Measurements from ENCODE around the gene PAOX.
A peak's percentile ranks its signal among the peaks of the same experiment; 100 is the strongest.

PAOX gene

DNA sequence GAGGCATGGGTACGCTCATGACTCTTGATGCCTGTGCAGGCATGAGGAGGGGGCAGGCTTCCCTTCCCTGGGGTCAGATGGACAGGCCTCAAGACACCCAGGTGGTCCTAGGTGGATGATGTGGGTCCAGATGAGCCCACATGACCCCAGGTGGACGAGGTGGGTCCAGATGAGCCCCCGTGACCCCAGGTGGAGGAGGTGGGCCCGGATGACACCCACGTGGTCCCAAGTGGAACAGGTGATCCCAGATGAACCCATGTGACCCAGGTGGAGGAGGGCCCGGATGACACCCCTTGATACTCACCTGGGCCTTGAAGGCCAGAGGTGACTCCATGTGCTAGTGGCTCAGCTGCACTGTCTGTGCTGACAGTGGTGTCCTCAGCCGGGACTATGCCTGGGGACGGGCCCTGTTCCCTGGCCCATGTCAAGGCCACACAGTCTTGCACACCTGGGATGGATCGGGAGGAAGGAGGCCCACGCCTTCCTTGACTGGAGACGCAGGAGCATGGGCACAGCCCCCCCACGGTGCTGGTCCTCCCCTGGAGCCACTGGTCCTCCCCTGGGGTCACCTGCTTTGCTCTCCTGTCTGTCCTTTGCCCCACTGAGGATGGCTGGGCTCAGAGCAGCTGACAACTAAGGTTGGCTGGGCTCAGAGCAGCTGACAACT, 28.6 kb upstream of the PAOX start:
- no peak for DNase-seq

DNA sequence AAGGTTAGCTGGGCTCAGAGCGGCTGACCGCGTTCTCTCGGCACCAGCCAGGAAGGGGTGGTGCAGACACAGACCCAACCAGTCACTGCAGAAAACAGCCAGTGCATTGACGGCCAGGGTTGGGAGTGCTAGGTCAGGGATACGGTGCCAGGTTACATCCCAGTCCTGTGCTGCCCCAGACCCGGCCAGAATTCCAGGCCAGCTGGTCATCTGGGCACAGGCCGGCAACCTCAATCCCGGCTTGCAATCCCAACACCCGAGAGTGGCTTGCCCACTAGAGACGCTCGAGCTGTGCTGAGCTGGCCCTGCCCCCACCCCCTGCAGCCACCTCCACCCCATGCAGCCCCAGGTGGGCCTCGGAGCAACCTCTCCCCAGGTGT, 28.1 kb upstream of the PAOX start:
- DNase-seq = no peak

- no peak for DNase-seq
Observed at GRCh38 chr10:133351408-133352318, 27.4 kb upstream of the PAOX start.

- DNase-seq = no peak
Observed at GRCh38 chr10:133353202-133353959, 25.7 kb upstream of the PAOX start.

GRCh38 chr10:133353988-133354605, 25.0 kb upstream of the PAOX start:
- DNase-seq = no peak

DNA sequence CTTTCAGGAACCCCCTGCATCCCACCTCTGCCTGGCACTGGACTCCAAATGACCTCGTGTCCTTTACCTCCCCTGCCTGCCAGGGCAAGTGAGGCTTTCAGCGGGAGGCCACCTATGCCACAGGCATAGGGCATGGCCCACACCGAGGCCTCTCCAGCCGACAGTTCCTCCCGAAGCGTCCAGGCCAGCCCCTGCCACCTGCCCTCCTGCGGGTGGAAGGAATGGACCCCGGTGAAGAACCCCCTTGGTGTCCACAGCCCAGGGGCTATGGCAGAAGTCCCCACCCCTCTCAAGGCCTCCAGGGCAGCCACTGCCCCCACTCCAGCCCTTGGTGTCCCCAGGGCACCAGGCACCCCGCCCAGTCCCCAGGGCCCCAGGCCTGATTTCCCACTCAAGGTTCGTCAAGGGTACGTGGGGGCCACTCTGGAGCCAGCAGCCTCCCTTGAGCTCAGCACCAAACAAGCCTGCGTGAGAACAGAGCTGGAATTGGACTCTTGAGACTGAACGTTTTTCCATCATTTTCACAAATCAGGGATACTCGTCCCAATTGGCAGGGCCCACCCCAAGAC, 24.3 kb upstream of the PAOX start:
- DNase-seq = no peak

DNA sequence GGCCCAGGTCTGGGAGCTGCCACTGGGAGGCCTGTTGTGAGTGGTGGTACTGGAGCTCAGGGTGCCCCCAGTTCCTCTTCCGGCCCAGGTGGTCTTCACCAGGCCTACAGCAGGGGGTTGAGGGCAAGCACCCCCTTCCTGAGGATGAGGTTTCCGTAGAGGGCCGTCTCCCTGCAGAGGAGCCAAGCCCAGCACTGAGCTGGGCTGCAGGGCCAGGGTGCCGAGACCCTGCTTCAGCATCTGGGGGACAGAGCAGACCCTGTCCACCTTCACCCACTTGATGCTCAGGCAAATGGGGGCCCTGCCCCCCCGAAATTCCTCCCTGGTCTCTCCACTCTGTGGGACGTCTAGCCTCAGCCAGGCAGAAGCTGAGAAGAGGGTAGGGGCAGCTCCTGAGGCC, 23.8 kb upstream of the PAOX start:
- DNase-seq = no peak

DNA sequence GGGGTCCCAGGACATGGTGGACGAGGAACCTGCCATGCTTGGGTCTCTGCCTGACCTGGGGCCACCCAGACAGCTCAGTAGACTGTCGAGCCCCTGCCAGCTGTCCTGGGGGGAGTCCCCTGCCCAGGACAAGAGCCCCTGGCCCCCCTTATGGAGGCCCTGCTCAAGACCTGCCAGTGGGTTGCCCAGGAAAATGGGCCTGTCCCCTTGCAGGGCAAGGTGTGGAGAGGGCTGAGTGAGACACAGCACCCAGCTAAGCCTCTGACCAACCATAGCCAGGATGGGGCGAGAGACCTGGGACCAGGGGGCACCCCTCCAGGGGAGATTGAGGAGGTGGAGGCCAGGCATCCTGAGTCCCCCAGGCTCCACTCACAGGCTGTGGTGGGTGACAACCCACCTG, 23.1 kb upstream of the PAOX start:
- no peak for DNase-seq

- no peak for DNase-seq
Observed at GRCh38 chr10:133356549-133357284, 22.3 kb upstream of the PAOX start.

GRCh38 chr10:133357285-133358161, 21.5 kb upstream of the PAOX start, which contains the start of gene FUOM:
Gene FUOM, minus strand, starts transcription at chr10:133358019. Its CDS starts 12 bp downstream, at chr10:133358007.
- peak; percentile 75 for DNase-seq

GRCh38 chr10:133358162-133358924, 20.7 kb upstream of the PAOX start:
- DNase-seq = no peak

DNA sequence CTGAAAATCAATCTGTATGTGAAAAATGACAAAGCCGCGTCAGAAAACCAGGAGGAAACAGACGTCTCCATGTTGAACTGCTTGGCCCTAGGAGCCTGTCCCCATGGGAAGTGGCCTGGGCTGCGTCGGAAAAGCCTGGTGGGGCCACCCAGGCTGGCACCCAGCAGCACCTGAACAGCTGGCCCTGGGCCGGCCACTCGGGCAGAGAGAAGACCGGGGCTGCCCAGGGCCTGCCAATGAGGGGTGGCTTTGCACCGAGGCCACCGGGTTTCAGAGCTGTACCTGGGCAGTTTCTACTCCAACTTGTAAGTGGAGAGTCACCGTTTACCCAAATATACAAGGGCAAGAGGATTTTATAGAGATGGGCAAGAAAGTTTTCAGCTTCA, 20.1 kb upstream of the PAOX start:
- no peak for DNase-seq

DNA sequence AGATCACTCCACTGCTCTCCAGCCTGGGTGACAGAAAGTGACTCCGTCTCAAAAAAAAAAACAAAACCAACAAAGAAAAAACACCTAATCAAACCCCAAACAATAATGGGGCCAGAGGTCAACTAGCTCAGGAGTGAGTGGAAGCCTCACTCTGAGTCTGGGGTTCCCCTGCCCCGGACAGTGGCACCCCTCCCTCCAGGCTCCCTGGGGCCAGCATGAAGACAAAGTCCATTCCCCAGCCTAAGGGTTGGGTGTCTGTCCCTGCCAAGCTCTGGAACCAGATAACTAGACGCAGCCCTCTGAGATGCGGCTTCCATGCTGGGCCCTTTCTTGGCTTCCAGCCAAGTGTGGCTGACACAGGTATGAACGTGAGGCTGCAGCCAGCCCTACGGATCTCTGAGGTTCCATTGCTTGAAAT, 19.5 kb upstream of the PAOX start:
- DNase-seq = peak; percentile 23

- no peak for DNase-seq
Observed at GRCh38 chr10:133359972-133360610, 19.0 kb upstream of the PAOX start.

- no peak for DNase-seq
Observed at GRCh38 chr10:133361227-133361626, 17.8 kb upstream of the PAOX start.

DNA sequence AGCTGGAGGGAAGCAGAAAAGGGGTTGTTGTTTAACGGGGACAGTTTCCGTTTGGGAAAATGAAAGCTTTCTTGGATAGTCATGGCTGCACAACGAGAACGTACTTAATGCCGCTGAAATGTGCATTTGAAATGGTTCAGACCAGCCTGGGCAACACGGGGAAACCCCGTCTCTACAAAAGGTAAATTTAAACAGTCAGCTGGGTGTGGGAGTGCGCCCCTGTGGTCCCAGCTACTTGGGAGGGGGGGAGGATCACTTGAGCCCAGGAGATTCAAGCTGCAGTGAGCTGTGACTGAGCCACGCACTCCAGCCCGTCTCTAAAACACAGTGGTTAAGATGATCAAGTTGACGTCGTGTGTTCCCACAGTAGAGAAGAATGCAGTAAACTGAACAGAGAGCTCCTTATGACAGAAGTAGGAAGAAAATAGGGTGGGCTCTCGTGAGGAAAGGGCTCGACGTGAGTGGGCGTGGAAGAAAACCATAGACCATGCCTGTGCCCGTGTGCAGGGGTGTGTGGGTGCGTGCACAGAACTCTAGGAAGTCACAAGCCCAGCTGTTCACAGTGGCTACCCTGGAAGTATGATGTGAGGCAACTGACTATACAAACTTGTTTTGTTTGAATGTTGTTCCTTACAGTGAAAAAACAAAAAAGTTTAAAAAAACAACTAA, 17.2 kb upstream of the PAOX start:
- DNase-seq = no peak

DNA sequence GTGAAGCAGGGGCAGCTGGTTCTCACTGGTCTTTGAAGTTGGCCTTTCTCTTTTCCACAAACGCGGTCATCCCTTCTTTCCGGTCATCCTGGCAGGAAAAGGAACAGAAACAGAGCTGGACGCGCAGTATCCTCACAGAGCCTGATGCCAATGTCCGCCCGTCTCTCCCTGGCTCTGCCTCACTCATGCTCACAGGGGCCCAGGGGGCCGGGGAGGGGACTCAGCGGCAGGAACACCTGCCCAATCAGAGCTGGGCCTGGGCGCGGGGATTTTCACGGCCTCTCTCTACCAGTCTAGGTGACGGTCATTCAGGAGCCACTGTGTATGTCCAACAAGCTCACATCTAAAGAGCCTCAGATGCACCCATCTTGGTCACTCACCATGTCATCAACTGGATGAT, 16.2 kb upstream of the PAOX start:
- no peak for DNase-seq

DNA sequence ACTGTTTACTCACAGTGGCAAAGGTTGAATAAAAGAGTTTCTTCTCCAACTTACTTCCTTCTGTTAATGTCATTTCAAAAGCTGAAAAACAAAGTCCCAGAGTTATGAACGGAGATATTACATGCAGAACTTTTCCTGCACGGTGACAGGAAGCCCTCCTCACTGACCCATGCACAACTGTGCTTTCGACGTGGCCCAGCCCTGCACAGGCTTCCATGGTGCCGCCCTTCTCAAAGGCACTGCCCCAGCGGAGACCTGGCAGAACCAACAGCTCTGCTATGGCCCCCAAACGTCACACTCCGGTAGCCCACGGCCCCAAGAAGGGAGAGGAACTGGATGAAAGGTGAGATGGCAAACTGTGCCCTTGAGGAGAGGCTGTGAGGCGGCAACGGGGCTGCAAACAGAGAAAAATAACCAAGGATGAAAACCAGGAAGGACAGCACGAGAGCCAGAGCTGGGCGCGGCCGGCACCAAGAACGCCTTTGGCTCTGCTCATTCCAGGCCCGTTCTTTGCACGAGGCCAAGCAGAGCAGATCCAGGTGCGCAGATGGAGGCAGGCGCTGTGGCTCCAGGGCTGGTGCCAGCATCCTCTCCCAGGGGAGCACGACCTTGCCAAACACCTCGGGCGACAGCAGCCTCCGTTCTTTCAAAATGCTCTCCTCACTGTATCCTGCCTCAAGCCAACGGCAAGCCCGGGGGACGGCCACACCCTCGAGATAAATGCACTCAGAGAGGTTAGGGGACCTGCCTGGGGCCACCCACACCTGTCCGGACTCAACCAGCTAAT, 14.2 kb upstream of the PAOX start:
- DNase-seq = no peak
